Caco-2 (cell line): ENCODE data around the gene C1QTNF8. TPM values are rescaled to one million over a fixed set of nuclear protein-coding genes. Genes with fewer than 3 reads are reported as not detected.

Source experiments
- BruUV-seq: library from RNA; stranded (reverse); fragments of 400-500 nt; replicated peaks from 2 replicates; lab custom pipeline; 2021; lab: Mats Ljungman, UMichigan
- CTCF ChIA-PET: fragments of 300-600 bp; sonication (Branson Sonifier 250); formaldehyde crosslinking; loops from one replicate; lab custom pipeline; 2022; ENCODE audit warnings: antibody characterized with exemption; lab: Charles Lee
- POLR2A ChIA-PET: fragments of 300-600 bp; sonication (Branson Sonifier 250); formaldehyde crosslinking; loops from one replicate; lab custom pipeline; 2022; ENCODE audit warnings: antibody characterized with exemption; lab: Charles Lee
- DNase-seq, 2 experiments: peaks; one replicate each; pipeline versions ENCODE4 v3.0.0 to v3.0.0-alpha.2; 2020 to 2022
- H3K27me3 ChIP-seq: replicated peaks from 2 replicates; pipeline ENCODE4 v1.6.0; 2011; ENCODE audit warnings: low read length; ENCODE audit not compliant: control insufficient read depth, insufficient read depth
- H3K36me3 ChIP-seq: 2 replicates; pipeline ENCODE4 v1.5.1; 2011; ENCODE audit warnings: low read length; ENCODE audit not compliant: control insufficient read depth, insufficient read depth
- H3K4me1 ChIP-seq: fragments of 250-450 bp; sonication (Bioruptor Pico); 2 replicates; pipeline ENCODE4 v1.5.1; 2020; ENCODE audit warnings: mild to moderate bottlenecking
- H3K4me3 ChIP-seq: 2 replicates; pipeline ENCODE4 v1.5.1; 2011; ENCODE audit warnings: low read depth, mild to moderate bottlenecking, control low read depth, low read length
- H3K9me3 ChIP-seq: fragments of 250-450 bp; sonication (Bioruptor Pico); 2 replicates; pipeline ENCODE4 v1.5.1; 2020; ENCODE audit warnings: mild to moderate bottlenecking, moderate library complexity
- H3K27ac Mint-ChIP-seq: one replicate; pipeline ENCODE4 v1.8.0; 2022; ENCODE audit warnings: mixed read lengths; ENCODE audit not compliant: unreplicated experiment
- H3K27me3 Mint-ChIP-seq: one replicate; pipeline ENCODE4 v1.8.0; 2022; ENCODE audit warnings: mixed read lengths; ENCODE audit not compliant: insufficient read depth, unreplicated experiment
- H3K36me3 Mint-ChIP-seq: one replicate; pipeline ENCODE4 v1.8.0; 2022; ENCODE audit warnings: mild to moderate bottlenecking, mixed read lengths; ENCODE audit not compliant: insufficient read depth, unreplicated experiment
- H3K4me1 Mint-ChIP-seq: one replicate; pipeline ENCODE4 v1.8.0; 2022; ENCODE audit warnings: low read depth, mixed read lengths; ENCODE audit not compliant: unreplicated experiment
- H3K4me3 Mint-ChIP-seq: one replicate; pipeline ENCODE4 v1.8.0; 2022; ENCODE audit warnings: mild to moderate bottlenecking, moderate library complexity, mixed read lengths; ENCODE audit not compliant: unreplicated experiment
- H3K9me3 Mint-ChIP-seq: one replicate; pipeline ENCODE4 v1.8.0; 2022; ENCODE audit warnings: mixed read lengths; ENCODE audit not compliant: unreplicated experiment
- intact Hi-C: fragments of 100-400 bp; cut with micrococcal nuclease; formaldehyde crosslinking; loops from one replicate; pipeline ENCODE4 v1.10.0; 2022; ENCODE audit not compliant: unreplicated experiment
- total RNA-seq: library from RNA; stranded (reverse); gene quantifications from 2 replicates; pipeline ENCODE4 v1.2.3, GENCODE V29; 2022
- TF ChIP-seq, protein P1 (sequence below), 2 experiments: fragments of 200-600 bp in 1 of 2; IDR thresholded peaks; 1 replicate in 1 of 2; 2 replicates in 1 of 2; pipeline versions ENCODE4 v1.5.1 to v1.8.0; 2011 to 2022; ENCODE audit warnings: antibody characterized with exemption in 1 of 2, control low read depth in 1 of 2, inconsistent platforms in 1 of 2, low read depth in 1 of 2, low read length in 1 of 2, mild to moderate bottlenecking in 1 of 2, moderate library complexity in 1 of 2; ENCODE audit not compliant: insufficient read depth in 1 of 2, severe bottlenecking in 1 of 2, unreplicated experiment in 1 of 2

C1QTNF8 gene
- total RNA-seq, 1 experiment from 2014 or later, result not detected

DNA sequence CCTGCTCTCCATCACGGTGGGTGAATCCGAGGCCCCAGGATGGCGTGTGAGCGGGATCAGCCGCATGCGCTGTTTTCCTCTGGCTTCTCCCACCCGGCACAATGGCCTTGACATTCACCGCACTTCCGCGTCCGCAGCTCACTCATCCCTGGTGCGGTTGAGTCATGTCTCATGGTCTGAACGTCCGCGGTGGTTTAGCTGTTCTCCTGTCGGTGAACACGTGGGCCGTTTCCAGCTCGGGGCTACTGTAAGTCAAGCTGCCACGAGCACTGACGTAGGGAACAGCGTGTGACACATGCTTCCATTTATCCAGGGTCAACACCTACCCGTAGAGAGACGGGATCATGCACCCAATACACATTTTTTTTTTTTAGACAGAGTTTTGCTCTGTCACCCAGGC, 41.6 kb upstream of the C1QTNF8 start:
- POLR2A ChIA-PET, result no interaction called here
- H3K36me3 ChIP-seq, result no peaks in the 10 kb centered on the region
- Mint-ChIP-seq H3K4me3 (no peak overlapping the region), H3K27ac (no peak overlapping the region), H3K36me3 (no peaks in the 10 kb centered on the region), H3K4me1 (no peaks in the 10 kb centered on the region), H3K9me3 (no peaks in the 10 kb centered on the region), H3K27me3 (peaks cover 12% of the 10 kb centered on the region)
- TF ChIP-seq, protein P1, sequence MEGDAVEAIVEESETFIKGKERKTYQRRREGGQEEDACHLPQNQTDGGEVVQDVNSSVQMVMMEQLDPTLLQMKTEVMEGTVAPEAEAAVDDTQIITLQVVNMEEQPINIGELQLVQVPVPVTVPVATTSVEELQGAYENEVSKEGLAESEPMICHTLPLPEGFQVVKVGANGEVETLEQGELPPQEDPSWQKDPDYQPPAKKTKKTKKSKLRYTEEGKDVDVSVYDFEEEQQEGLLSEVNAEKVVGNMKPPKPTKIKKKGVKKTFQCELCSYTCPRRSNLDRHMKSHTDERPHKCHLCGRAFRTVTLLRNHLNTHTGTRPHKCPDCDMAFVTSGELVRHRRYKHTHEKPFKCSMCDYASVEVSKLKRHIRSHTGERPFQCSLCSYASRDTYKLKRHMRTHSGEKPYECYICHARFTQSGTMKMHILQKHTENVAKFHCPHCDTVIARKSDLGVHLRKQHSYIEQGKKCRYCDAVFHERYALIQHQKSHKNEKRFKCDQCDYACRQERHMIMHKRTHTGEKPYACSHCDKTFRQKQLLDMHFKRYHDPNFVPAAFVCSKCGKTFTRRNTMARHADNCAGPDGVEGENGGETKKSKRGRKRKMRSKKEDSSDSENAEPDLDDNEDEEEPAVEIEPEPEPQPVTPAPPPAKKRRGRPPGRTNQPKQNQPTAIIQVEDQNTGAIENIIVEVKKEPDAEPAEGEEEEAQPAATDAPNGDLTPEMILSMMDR (IDR thresholded peaks at IDR 0.05; ENCODE audit: insufficient read depth in 1 of 2, low read depth in 1 of 2, low read length in 1 of 2, severe bottlenecking in 1 of 2, unreplicated experiment in 1 of 2), result no peak
- intact Hi-C loops, result no loop called here
- CTCF ChIA-PET, result no interaction called here
- BruUV-seq, result no TSS peak
- no peaks in the 10 kb centered on the region for H3K27me3 ChIP-seq
- H3K4me1 ChIP-seq, result no peaks in the 10 kb centered on the region
- H3K9me3 ChIP-seq, result no peaks in the 10 kb centered on the region
- H3K4me3 ChIP-seq, result no peak overlapping the region
- no peak for DNase-seq

GRCh38 chr16:1135459-1135825, 39.4 kb upstream of the C1QTNF8 start:
- Histone ChIP-seq H3K4me3 (no peak overlapping the region), H3K4me1 (no peaks in the 10 kb centered on the region), H3K9me3 (no peaks in the 10 kb centered on the region), H3K36me3 (no peaks in the 10 kb centered on the region), H3K27me3 (no peaks in the 10 kb centered on the region)
- DNase-seq, result no peak
- Mint-ChIP-seq H3K36me3 (no peaks in the 10 kb centered on the region), H3K27me3 (peaks cover 5% of the 10 kb centered on the region), H3K4me3 (no peak overlapping the region), H3K4me1 (no peaks in the 10 kb centered on the region), H3K9me3 (no peaks in the 10 kb centered on the region), H3K27ac (no peak overlapping the region)
- CTCF ChIA-PET, result interaction anchor here (0.7 kb wide), 1 partner anchor 46 kb away, joined by 5 read pairs; no protein-coding TSS in a partner anchor
- POLR2A ChIA-PET, result no interaction called here
- TF ChIP-seq, protein P1 (IDR thresholded peaks at IDR 0.05; ENCODE audit: insufficient read depth in 1 of 2, low read depth in 1 of 2, low read length in 1 of 2, severe bottlenecking in 1 of 2, unreplicated experiment in 1 of 2), result no peak
- no TSS peak for BruUV-seq
- intact Hi-C loops, result no loop called here

GRCh38 chr16:1134776-1135458, 38.9 kb upstream of the C1QTNF8 start:
- no peaks in the 10 kb centered on the region for H3K4me1 ChIP-seq
- Mint-ChIP-seq H3K27ac (no peak overlapping the region), H3K9me3 (no peaks in the 10 kb centered on the region), H3K4me3 (no peak overlapping the region), H3K36me3 (no peaks in the 10 kb centered on the region), H3K4me1 (no peaks in the 10 kb centered on the region), H3K27me3 (peaks cover 3% of the 10 kb centered on the region)
- no TSS peak for BruUV-seq
- intact Hi-C loops, result no loop called here
- no peaks in the 10 kb centered on the region for H3K36me3 ChIP-seq
- H3K4me3 ChIP-seq, result no peak overlapping the region
- TF ChIP-seq, protein P1 (IDR thresholded peaks at IDR 0.05; ENCODE audit: insufficient read depth in 1 of 2, low read depth in 1 of 2, low read length in 1 of 2, severe bottlenecking in 1 of 2, unreplicated experiment in 1 of 2), result no peak
- POLR2A ChIA-PET, result no interaction called here
- no peaks in the 10 kb centered on the region for H3K9me3 ChIP-seq
- no peak for DNase-seq
- no peaks in the 10 kb centered on the region for H3K27me3 ChIP-seq
- CTCF ChIA-PET, result interaction anchor here (0.7 kb wide), 1 partner anchor 46 kb away, joined by 5 read pairs; no protein-coding TSS in a partner anchor
